GM21381 (cell line): Measurements from ENCODE around the gene STAT1.
A peak's percentile ranks its signal among the peaks of the same experiment; 100 is the strongest.
"Not testable (repeated sequence)": the region's sequence is repeated elsewhere in the genome, so short reads cannot be mapped to it uniquely, and the experiment has no call there.

Experiments used
- ATAC-seq: cut with Tn5 transposase; IDR thresholded peaks from one replicate; pipeline ENCODE4 v1.9.1; 2021; ENCODE audit warnings: mild to moderate bottlenecking, moderate library complexity; ENCODE audit not compliant: unreplicated experiment

The STAT1 gene

DNA sequence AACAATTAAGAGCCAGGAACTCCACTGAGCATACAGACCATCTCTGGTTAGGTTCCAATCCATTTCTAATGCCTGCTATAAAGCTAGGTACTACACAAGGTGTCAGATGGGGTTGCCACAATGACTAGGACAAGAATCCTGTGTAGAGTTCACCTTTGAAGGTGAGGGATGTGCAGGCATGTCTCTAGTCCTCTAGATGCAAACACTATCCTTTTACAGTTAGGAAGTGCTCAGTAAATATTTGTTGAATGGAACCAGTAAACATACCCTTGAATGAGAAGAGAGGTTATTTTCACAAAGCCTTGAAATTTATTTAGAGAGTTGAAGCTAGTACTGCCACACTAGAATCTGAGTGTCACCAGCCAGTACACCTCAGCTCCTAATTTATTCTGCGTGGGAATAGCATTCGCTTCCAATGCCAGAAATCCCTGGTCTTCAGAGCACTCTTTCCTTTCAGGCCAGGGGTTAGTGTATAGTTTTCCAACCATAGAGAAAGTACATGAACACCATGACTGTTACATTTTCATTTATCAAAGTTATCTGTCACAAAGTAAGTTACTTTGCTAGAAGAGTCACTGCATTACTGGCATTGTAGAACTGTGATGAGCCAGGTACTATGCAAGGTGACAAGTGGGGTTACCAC, 48.3 kb downstream of the STAT1 start:
- no peak for ATAC-seq

DNA sequence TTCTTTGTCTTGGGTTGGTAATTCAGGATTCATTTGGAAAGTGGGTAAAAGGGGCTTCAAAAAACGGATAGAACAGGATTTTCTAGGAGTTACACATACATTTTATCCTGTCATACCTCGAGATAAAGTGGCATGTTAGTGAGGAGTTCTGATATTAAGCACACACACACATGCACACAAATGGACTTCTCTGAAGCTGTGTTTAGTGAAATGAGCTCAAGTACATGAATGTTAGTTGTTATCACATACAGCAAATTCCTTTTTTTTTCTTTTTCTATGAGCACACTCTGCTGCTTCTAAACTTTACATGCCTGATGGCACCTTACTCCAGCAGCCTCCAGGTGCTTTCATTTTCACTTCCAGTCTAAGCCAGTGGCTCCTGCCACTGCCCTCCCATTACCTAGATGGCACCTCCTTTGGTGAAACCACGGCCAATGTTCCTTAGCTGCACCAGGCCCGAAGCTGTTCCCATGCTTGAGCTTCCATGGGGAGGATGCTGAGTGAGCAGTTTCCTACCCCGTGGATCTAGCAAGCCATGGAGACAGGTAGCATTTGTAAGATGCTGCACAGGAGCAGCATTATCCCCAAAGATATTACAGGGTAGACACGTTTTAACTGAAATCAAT, 49.7 kb downstream of the STAT1 start:
- ATAC-seq: no peak

DNA sequence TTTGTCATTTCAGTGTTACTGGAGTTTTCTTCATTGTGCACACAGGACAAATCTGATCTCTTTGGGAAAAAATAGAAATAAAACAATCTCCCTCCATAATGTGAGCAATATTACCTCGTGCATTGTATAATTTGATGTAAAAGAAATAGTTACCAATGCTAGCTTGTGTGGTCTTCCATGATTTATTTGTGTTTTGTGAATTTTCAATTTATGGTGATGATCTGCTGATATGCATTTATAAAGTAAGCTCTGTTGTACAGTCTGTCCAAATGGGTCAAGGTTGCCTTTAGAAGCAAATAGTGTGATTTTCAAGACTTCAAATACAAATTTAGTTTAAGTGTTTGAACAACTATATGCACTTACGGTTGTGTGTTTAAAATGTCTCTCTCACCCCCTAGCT, 50.9 kb downstream of the STAT1 start:
- ATAC-seq: no peak

DNA sequence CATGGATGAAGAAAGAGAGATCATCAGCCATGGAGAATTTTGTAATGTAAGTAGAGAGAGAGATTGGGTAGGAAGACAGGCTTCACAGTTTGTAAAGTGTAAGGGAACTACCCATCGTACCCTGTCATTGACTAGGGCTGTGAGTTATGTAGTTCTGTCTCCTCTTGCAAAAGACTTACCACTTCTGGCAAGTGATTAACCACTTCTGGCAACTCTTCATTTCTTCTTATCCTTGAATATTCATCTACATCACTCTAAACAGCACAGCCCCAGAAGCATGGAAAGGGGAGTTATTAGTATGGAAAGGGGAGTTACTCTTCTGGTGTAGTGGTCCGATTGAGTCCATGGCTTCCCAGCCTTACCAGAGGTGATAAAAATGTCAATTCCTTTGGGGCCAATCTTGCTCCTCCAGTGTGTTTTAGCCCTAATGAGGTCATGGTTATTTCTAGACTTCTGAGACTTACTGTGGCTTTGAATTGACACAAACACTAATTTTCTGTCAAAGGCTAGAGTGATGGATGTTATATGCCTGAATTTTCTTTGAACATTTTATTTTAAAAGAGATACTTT, 52.0 kb downstream of the STAT1 start:
- ATAC-seq: peak; percentile 32

DNA sequence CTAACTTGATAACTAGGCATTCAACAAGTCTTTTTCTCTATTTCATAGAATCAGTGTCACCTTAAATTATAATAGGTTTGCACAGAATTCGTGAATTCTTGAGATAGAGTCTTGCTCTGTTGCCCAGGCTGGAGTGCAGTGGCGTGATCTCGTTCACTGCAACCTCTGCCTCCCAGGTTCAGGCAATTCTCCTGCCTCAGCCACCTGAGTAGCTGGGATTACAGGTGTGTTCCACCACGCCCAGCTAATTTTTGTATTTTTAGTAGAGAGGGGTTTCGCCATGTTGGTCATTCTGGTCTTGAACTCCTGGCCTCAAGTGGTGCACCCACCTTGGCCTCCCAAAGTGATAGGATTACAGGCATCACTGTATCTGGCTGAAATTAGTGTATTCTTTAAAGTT, 52.9 kb downstream of the STAT1 start:
- not testable (repeated sequence) for ATAC-seq

DNA sequence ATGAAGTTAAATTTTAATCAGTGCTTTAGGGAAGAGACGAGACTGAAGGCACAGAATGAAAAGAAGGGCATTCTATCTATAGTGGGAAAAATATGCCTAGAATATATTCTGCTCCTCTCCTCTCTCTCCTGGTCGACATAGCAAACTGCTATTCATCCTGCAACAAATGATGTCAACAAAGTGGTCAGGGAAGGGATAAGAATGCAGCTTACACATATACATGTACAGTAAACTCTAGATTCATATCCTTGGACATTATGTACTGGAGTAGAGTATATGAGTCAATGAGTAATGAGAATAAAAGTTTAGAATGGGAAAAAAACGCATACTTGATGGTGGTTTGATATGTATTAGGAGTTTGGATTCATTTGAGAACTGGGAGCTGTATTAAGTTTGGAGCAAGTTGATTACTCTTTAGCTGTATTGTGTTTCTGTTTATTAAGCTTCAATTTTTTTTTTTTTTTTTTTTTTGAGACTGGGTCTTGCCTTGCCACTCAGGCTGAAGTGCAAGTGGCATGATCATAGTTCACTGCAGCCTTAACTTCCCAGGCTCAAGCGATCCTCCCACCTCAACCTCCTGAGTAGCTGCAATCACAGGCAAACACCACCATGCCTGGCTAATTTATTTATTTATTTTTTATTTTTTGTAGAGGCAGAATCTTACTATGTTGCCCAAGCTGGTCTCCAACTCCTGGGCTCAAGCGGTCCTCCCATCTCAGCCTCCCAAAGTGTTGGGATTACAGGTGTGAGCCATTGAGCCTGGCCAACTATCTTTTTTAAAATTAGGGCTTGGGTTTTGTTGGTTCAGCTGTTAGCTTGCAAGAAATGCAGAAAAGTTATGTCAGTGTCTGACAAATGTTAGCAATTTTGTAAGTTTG, 53.8 kb downstream of the STAT1 start:
- ATAC-seq: no peak

DNA sequence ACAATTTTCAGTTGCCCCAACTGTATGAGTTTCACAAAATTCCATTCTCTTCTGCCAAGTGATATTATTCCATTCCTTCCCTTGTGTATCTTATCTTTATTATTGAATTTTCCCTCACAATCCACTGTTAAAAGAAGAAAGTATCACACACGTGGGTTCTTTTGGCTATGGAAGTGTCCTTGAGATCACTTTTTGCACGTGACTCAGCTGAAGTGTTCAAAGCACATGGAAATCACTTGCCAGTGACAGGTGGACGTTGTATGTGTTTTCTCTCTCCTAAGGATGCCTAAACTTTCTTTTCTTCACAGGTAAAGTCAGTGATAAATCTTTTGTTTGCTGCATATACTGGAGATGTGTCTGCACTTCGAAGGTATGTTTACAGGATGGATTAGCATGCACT, 60.7 kb downstream of the STAT1 start:
- ATAC-seq: no peak

DNA sequence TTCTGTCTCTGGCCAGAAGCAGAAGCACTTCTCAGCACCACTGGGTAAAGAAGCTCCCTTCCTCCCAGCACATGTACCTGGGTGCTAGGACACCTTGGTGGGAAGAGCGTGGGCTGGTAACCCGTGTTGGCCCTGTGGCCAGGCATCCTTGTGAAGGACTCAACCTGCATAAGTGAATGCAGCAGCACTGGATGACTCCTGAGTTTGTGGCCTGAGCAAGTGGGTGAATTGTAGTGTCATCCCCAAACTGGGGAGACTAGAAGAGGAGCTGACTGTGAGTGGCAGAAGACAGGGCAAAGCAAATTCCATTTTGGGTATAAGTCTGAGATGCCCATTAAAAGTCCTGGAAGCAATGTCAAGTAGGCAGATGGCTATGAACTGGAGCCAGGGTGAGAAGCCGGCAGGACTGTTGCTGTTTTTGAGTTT, 63.4 kb downstream of the STAT1 start:
- no peak for ATAC-seq

DNA sequence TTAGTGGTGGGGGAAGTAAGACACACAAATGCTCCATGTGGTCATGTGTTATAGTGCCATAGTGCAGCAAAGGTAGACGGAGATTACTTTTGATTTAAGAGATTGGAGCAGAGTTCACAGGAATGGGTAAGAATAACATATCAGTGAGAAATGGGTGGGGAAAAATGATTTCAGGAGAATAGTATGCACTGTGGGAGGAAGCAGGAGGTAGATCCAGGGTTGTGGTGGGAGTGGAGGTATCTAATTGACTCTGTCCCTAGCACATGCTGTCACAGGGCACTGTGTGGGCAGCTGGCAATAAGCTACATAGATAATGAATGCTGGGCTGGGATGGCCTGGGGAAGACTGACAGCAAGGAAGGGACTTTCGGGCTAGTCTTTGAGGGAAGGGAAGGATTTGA, 65.3 kb downstream of the STAT1 start:
- no peak for ATAC-seq

DNA sequence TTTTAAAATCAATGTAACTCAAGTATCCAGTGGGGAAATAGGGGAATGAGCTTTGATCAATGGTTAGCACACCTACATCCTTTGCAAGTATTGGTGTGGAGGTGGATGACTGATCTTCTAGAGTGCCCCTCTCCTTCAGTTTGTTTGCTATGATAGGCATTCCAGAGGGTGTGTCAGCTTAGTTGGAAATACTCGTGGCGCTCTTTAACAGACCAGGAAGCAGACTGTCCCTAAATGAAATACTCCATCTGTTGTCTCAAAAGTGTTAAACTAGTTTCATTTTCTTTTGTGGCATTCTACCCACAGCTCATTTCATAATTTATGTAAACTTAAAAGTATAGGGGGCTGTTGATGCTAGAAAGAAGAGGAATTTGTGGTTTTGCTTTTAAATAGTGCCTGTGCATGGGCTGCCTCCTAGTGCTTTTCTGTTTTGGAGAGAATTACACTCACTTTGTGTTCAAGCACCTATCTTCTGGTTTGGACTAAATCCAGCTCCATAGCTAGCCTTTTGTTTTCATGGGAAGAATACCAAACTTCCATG, 66.2 kb downstream of the STAT1 start:
- ATAC-seq: peak; percentile 67

DNA sequence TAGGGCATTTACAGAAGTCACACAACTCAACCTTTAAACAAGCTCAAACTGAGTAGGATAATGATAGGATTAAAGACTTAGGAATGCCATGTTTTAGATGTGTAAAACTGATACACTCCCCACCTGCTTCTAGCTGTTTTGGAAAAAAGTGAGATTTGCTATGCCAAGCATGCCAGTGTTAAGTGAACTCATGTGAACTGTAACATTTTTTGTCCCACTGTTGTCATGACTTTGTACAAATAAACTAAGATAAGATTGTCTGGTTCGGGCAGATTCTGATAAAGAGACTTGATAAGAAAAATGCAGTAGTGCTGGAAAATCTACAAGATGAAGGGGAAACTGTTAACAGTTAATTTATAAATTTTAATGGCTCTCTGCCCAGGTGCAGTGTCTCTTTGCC, 66.8 kb downstream of the STAT1 start:
- ATAC-seq: no peak

DNA sequence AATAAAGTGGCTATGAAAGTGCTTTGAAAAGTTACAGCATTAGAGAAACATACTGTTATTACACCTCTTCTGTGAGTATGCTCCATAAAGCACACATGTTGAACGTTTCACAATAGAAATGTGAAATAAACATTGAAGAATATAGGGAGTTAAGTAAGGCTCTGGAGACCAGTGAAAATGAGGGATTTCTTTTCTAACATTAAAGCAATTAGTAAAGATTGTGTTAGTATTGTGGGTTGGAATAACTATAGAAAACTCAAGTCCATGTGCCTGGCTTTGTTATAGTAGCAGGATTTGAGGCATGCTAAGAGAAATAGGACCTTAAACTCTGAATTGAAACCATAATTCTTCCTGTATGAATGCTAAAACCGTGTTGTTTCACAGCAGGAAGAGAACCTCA, 70.3 kb downstream of the STAT1 start:
- no peak for ATAC-seq

DNA sequence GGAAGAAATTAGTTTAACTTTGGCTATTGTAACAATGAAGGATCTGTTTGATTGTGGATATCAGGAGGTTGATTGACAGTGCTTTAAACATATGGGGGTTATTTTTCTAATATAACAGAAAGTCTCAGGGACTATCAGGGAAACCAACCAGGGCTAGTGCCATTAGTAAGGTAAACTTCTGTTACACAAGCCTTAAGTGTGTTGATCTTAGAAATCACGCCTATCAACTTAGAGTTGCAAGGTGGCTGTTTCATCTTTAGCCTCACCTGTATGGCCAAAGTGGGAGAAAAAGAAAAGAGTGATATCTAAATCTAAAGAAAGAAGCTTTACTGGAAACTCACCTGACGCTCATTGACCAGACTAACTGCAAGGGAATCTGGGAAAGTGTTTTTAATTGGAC, 71.3 kb downstream of the STAT1 start:
- no peak for ATAC-seq

DNA sequence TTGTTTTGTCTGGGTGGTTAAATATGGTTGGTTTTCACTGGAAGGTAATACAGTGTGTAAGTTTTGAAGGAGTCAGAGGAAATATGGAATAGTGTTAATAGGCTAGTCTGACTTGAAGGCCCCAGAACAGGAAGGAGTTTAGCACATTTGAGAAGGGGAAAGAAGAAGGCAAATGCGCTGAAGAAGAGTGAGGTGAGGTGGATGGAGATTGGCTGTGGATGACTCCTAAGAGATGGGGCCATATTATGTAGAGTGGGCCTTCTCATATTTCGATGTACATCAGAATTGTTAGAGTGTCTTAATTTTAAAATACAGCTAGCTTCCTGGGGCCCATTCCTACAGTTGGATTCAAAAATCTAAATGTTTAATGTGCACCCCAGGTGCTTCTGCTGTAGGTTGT, 72.4 kb downstream of the STAT1 start:
- no peak for ATAC-seq

DNA sequence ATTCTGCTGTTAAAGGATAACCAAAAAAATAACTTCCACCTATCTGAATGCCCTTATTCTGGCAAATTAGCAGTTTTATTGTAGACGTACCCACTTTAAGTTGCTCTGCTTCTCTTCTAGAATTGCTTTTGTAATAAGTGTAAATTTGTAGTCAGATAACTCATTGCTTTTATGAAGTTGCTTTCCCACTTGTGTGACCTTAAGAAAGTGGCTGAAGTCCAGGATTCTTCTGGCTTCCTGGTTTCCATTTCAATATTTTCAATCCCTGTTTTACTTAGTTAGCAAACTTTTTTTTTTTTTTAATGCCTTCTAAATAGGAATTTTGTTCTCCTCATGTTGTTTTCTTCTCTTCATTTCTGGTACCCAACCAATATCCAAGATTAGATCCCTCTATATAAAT, 73.5 kb downstream of the STAT1 start:
- ATAC-seq: no peak

DNA sequence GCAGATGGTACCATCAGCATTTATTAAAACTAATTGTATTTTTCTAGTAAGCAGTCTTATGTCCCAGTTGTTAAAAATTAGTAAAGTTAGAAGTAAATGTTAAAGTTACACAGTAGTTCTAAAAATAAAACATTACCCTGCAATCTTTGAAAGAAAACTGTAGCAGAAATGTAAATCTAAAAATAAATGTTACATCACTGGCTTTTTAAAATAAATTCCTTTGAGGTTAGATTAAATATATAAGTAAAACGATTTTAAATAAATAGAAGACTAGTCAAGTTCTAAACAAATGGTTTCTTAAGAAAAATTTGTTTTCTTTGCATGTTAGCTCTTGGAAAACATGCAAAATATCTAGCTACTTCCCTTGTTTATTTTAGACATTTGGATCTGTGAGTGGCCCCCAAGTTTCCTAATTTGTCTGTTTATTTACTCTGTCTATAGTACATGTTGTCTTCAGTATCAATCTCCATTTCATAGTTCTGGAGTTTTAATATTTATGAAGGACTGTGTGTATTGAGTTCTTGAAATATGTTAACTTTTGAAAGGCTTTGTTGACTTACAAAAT, 75.1 kb downstream of the STAT1 start:
- no peak for ATAC-seq

DNA sequence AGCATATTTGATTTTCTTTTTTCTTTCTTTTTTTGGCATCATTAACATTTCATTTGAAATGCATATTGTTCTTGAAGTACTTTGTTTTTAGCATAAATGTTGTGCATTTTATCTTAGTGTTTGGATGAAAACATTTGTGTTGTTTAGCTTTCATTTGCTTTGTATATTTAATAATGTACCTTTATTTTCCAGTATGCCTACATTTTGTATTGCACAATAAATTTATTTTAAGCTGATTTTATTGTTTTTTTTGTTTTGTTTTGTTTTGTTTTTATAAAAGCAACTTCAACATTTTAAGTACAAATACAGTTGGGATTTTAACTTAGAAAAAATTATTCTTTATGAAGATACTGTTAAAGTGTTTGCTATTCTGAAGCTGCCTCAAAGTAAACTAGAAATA, 78.9 kb downstream of the STAT1 start:
- ATAC-seq: no peak

DNA sequence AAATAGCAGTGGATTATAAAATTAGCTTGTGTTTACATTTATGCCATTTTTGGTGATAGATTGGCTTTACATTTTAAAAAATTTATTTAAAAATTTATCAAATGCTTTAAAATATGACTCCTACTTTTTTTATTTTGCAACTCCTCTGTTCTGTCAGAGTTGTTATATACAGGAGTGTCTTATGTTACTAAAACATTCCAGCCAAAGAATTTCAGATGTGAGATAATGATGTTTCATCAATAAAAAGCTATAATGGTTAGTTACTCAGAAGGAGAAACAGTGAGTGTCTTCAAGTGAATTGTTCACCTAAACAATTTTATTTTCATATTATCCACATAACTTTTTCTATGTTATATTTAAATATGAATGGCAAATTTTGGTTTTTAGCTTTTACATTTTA, 80.6 kb downstream of the STAT1 start:
- ATAC-seq: no peak

DNA sequence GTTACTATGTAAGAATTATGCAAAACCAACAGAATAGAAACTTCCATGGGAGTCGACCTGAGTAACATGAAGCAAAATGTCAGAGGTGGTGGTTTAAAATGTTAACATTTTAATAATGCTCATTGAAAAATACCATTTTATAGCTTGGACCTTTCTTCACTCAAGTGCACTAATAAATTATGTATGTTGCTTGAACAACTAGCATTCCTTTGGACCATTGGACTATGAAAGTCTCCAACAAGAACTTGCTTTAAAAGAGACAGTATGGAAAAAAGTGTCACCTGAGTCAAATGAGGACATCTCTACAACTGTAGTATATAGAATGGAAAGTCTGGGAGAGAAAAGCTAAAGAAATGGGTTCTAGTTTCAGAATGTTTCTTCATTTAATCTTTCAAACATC, 81.5 kb downstream of the STAT1 start:
- ATAC-seq: no peak

DNA sequence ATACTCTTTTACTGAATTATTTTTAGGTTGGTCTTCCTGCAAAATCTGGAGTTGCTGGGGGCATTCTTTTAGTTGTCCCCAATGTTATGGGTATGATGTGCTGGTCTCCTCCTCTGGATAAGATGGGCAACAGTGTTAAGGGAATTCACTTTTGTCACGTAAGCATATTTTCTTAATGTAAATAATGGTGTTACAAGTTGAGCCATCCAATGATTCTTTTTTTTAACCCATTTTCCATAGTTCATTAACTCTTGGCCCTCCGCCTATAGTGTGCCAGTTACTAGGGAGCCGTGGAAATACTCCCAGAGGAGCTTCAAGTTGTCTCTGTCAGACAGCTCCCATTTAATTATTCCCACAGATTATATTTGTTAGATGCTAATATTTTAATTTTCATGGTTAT, 83.6 kb downstream of the STAT1 start:
- no peak for ATAC-seq

DNA sequence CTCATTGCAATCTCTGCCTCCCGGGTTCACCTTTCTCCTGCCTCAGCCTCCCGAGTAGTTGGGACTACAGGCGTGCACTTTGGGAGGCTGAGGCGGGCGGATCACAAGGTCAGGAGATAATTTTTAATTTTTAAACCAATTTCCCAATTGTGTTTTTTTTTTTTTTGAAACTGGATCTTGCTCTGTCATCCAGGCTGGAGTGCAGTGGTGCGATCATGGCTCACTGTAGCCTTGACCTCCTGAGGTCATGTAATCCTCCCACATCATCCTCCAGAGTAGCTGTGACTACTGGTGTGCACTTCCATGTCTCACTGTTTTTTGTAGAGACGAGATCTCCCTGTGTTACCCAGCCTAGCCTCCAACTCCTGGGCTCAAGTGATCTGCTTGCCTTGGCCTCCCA, 84.1 kb downstream of the STAT1 start:
- no peak for ATAC-seq
